Transverse colon (tissue), 4 donors: ENCODE results near the gene USP30.

Experiments
- EP300 ChIP-seq: sonication (generic); formaldehyde crosslinking; IDR thresholded peaks from one replicate; pipeline ENCODE4 v1.6.1; 2017; ENCODE audit warnings: antibody characterized with exemption, low read depth
- POLR2A ChIP-seq: fragments of 450-650 bp; IDR thresholded peaks from one replicate; pipeline ENCODE4 v1.6.1; 2016; ENCODE audit warnings: antibody characterized with exemption, mild to moderate bottlenecking, moderate library complexity
- POLR2AphosphoS5 ChIP-seq, 3 donors: sonication (generic); formaldehyde crosslinking; IDR thresholded peaks; one replicate each; pipeline ENCODE4 v1.6.1; 2016; ENCODE audit warnings: antibody characterized with exemption in 3 of 3
- TF ChIP-seq, protein P1 (sequence below), 5 experiments: fragments of 200-600 bp in 3 of 5; fragments of 450-650 bp in 2 of 5; sonication (generic) in 3 of 5; IDR thresholded peaks; 1 replicate in 2 of 5; 2 replicates in 3 of 5; pipeline ENCODE4 v1.5.1; 2016 to 2017; ENCODE audit warnings: antibody characterized with exemption in 5 of 5, inconsistent platforms in 3 of 5, mild to moderate bottlenecking in 2 of 5, moderate library complexity in 1 of 5

DNA sequence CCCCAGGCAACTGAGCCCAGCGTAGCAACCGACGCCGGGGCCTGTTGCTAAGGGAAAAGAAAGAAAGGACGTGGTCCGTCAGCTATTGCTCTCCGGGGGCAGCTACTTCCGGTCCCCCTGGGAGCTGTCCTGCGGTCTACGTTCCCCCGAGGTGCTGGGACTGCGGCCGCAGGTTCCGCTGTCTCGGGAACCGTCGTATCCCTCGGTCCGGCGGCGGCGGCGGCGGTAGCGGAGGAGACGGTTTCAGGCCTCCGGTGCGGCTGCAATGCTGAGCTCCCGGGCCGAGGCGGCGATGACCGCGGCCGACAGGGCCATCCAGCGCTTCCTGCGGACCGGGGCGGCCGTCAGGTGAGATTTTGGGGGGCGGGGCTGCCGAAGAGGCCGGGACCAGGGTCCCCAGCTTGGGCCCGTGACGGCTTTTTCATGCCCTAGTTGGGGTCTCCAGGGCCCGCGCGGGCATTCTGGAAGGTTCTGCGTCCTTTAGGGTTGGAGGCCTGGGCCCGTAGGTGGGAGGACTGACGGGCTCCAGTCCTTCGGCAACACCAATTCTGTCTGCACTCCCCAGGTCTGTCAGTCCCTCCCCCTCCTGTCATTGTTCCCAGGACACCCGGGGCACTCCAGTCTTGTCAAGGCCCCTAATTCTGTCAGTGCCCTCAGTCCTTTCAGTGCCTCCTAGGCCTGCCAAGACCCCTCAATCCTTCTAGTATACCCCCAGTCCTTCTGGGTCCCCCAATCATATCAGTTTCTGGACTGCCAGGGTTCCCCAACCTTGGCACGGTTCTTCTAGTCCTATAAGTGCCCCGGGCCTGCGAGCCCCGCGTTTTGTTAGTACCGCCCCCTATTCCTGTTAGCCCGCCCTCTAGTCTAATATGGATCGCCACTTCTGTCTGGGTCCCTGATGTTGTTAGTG, at the start of gene USP30:
- TF ChIP-seq, protein P1, sequence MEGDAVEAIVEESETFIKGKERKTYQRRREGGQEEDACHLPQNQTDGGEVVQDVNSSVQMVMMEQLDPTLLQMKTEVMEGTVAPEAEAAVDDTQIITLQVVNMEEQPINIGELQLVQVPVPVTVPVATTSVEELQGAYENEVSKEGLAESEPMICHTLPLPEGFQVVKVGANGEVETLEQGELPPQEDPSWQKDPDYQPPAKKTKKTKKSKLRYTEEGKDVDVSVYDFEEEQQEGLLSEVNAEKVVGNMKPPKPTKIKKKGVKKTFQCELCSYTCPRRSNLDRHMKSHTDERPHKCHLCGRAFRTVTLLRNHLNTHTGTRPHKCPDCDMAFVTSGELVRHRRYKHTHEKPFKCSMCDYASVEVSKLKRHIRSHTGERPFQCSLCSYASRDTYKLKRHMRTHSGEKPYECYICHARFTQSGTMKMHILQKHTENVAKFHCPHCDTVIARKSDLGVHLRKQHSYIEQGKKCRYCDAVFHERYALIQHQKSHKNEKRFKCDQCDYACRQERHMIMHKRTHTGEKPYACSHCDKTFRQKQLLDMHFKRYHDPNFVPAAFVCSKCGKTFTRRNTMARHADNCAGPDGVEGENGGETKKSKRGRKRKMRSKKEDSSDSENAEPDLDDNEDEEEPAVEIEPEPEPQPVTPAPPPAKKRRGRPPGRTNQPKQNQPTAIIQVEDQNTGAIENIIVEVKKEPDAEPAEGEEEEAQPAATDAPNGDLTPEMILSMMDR (IDR thresholded peaks at IDR 0.05) = no peak
- TF ChIP-seq POLR2A (peak; percentile 58), EP300 (no peak), POLR2AphosphoS5 (IDR thresholded peaks at IDR 0.05) (peak in 2 of 3 donors; percentile 63 to 81)
